Measurements from ENCODE around the gene PNLIPRP1.

The PNLIPRP1 gene

DNA sequence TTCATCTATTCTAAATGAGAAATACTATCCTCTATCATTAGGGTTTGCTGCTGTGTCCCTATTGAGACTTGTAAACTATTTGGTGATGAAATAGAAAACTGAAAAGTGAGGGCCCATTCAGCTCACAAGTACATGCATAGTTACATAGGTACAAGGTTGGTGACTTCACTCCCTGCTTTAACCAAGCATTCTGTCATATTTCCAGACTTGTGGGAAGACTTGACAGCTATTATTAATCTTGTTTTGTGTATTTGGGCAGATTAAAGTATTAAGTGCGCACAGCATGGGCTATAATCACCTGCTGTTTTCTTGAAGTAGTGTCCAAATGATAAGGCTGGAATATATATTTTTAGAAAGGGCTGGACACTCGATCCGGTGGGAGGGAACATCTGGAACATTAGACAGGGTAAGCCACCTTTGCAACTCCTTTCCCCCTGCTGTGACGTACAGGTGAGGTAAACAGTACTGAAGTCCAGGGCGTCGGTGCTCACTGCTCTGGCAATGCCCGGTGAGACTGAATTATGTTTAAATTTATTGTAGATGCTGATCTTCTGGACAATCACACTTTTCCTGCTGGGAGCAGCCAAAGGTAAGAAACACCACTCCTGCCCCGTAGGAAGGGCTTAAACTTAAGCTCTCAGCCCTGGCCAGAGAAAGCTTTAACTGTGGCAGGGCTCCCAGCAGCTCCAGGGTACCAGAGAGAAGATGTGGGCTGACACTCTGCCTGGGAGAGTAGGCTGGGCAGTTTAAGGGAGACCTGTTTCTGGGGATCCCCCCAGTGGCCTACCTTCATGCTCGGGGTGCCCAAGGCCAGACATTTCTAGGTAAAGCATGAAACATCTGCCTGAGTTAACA is at the start of gene PNLIPRP1:
Gene PNLIPRP1, plus strand, starts transcription at position 370 of the 855 bp plus-strand sequence. Its CDS starts 171 bp downstream, at position 541.
- no peak for DNase-seq

GRCh38 chr10:116542007-116542677 is 48.6 kb upstream of the PNLIPRP1 start:
- DNase-seq: no peak

DNA sequence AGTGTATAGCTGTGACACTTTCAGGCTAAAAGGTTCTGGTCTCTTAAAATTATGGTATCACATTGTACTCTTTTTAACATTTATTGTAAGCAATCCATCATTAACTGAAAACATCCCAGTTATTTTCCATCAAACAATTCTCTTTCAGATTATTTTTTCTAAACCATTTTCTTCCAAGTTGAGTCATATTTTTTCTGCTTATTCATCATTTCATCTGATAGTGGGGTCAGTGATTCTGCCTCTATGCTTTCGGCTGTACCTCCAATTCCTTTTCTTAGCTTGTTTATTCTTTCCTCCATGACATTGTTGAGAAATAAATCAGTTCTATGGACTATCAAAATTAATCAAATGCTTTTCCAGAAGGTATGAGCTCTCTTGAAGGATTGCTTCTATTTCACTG is 45.6 kb upstream of the PNLIPRP1 start:
- no peak for DNase-seq

DNA sequence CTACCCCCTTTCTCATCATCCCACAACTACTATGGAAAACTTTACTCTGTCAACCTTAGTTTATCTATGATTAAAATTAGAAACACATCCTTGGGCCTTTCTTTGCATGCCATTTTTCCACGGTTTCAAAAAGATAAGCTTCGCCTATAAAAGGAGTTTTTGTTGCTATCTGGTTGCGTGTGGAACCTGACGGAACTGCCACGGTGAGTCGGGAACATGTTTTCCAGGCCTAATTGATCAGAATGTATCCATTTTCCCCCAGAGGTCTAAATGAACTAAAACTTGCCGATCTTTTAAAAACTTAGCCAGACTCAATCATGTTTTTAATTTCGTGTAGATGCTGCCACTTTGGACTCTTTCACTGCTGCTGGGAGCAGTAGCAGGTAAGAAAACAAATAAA is 45.0 kb upstream of the PNLIPRP1 start, which contains the start of gene PNLIP:
Gene PNLIP, plus strand, starts transcription at position 176 of the 400 bp plus-strand sequence. Its CDS starts 162 bp downstream, at position 338.
- no peak for DNase-seq

GRCh38 chr10:116548301-116548700 is 42.5 kb upstream of the PNLIPRP1 start:
- DNase-seq: no peak

DNA sequence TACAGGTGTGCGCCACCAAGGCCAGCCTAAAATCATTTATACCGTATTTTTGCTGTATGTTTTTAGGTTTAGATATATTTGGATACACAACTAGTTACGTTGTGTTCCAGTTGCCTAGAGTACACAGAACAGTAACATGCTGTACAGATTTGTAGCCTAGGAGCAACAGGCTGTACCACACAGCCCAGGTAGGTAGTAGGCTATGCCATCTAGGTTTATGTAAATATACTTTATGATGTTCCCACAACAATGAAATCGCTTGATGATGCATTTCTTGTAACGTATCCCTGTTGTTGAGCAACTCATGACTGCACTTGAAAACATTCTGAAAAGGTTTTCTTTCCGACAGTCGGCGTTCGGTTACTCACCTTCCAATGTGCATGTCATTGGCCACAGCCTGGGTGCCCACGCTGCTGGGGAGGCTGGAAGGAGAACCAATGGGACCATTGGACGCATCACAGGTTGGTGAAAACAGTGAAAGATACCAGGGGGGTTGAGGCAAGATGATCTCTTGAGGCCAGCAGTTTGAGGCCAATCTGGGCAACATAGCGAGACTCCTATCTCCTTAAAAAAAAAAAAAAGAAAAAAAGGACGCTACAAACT is 37.3 kb upstream of the PNLIPRP1 start:
- DNase-seq: no peak

GRCh38 chr10:116554628-116555027 is 36.1 kb upstream of the PNLIPRP1 start:
- no peak for DNase-seq

GRCh38 chr10:116555880-116556279 is 34.9 kb upstream of the PNLIPRP1 start:
- DNase-seq: no peak

GRCh38 chr10:116557305-116557880 is 33.4 kb upstream of the PNLIPRP1 start:
- no peak for DNase-seq

DNA sequence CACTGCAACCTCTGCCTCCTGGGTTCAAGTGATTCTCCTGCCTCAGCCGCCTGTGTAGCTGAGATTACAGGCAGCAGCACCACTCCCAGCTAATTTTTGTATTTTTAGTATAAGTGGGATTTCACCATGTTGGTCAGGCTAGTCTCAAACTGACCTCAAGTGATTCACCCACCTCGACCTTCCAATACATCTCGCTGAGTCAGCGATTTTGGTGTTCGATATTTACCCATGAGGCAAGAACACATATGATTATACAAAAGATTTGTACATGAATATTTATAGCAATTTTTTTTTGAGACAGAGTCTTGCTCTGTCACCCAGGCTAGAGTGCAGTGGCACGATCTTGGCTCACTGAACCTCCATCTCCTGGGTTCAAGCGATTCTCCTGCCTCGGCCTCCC is 25.2 kb upstream of the PNLIPRP1 start:
- no peak for DNase-seq

DNA sequence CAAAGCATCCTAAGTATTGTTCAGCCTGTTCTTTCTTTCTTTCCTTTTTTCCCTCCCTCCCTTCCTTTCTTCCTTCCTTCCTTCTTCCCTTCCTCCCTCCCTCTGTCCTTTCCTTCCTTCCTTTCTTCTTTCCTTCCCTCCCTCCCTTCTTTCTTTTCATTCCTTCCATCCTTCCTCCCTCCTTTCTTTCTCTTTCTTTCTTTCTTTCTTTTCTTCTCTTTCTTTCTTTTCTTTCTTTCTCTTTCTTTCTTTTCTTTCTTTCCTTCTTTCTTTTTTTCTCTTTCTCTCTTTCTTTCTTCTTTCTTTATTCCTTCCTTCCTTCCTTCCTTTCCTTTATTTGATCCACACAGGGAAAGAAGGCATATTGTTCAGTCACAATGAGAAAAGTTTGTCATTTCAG is 23.8 kb upstream of the PNLIPRP1 start:
- no peak for DNase-seq

GRCh38 chr10:116567335-116567734 is 23.4 kb upstream of the PNLIPRP1 start:
- no peak for DNase-seq

DNA sequence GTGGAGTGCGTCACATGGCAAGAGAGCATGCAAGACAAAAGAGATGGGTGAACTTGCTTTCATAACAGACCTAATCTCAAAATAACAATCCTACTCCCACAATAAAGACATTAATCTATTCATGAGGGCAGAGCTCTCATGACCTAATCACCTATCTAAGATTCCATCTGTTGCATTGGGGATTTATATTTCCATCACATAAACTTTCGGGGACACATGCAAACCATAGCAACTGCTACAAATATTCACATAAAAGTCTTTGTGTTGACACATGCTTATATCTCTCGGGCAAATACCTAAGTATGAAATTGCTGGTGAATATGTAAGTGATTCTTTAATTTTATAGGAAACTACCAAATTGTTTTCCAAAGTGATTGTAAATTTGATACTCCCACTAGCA is 16.0 kb upstream of the PNLIPRP1 start:
- DNase-seq: no peak

DNA sequence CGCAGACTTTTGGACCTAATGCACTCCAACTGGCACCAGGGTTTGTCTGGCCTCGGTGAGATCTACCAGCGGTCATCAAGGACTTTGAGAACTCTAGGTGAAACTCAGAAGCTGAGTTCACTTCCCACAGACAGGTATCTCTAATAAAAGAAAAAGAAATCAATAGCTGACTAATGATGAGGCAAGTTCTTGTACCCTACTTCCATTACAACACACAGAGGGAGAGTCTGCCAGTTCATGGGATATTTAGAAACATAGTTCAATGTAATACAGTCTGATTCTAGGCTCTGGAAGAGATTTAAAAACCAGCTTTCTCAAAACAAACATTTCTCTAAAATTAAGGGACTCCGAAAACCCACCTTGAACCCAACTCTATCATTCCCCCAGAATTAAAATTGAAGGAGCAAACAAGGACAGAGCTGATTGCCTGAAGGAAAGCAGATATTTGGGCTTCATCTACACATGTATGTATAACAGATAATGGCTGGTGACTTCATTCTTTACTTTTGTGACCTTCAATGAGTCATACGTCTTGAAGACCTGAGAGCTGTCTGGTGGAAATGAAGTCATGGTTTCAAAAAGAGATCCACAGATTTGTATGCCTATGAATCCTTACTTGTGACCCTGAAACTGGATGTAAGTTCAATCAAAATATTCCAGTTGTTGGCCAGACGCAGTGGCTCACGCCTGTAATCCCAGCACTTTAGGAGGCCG is 2.7 kb upstream of the PNLIPRP1 start:
- no peak for DNase-seq

GRCh38 chr10:116588995-116589394 is 1.8 kb upstream of the PNLIPRP1 start:
- no peak for DNase-seq

- no peak for DNase-seq
Observed at GRCh38 chr10:116589926-116590325, 833 bp upstream of the PNLIPRP1 start.

- DNase-seq: no peak
Observed at GRCh38 chr10:116593139-116593740, 2.5 kb downstream of the PNLIPRP1 start.

DNA sequence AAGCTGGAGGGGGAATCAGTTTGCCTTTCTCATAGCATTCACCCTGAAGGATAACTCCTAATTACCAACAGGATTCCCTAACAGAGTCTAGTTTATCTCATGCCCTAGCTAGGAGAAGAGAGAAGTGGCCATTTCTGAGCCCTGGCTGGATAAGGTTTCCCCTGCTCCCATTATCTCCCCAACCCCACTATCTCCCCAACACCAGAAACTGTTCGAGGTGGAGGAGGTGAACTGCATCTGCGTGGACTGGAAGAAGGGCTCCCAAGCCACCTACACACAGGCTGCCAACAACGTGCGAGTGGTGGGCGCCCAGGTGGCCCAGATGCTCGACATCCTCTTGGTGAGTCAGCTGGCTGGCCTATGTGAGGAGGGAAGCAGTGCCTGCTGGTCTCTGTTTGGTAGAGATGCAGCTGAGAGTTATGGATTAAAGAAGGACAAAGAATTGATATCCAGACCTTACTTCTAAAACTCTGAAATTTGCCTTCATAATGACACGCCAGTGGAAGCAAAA is 3.8 kb downstream of the PNLIPRP1 start:
- no peak for DNase-seq

- DNase-seq: no peak
Observed at GRCh38 chr10:116596062-116596461, 5.3 kb downstream of the PNLIPRP1 start.

DNA sequence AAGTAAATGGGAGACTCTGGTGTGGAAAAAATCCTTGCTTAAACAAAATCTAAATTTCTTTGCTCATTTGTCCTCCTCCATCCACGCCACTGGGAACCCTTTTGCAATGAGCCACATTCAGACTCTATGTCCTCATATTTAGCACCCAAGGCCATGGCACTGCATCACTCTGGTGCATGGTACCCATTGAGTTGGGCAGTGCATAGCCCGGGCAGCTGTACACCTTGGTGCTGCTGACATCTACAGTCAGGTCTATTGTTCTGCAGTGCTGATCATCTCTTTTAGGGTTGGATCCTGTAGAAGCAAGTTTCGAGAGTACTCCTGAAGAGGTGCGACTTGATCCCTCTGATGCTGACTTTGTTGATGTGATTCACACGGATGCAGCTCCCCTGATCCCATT is 6.8 kb downstream of the PNLIPRP1 start:
- DNase-seq: no peak

GRCh38 chr10:116598329-116598728 is 7.6 kb downstream of the PNLIPRP1 start:
- DNase-seq: no peak

DNA sequence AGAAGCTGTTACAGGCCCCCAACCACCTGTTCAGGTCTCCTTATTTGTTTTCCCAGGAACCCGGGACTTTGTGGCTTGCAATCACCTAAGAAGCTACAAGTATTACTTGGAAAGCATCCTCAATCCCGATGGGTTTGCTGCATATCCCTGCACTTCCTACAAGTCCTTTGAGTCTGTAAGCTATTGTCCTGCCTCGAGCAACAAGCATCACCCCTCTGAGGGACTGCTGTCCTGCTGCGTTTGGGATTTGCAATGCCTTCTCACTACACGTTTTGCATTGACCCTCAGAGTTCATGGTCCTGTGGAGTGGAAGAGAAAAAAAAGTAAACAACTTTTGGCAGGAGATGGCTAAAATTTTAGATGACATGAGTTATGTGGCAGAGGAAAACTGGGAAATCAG is 9.2 kb downstream of the PNLIPRP1 start:
- DNase-seq: no peak
